Colonic mucosa (tissue), 4 donors: ENCODE measurements around the gene VWA3A. TPM values are rescaled to one million over a fixed set of nuclear protein-coding genes. Genes with fewer than 3 reads are reported as not detected.
A peak's percentile ranks its signal among the peaks of the same experiment; 100 is the strongest.

Experiments used
- DNase-seq: peaks from one replicate; pipeline ENCODE4 v3.0.0-alpha.2; 2020
- H3K27ac ChIP-seq: fragments of 200-600 bp; one replicate; pipeline ENCODE4 v1.8.0; 2021
- H3K27me3 ChIP-seq: fragments of 200-600 bp; one replicate; pipeline ENCODE4 v1.8.0; 2021
- H3K36me3 ChIP-seq: fragments of 200-600 bp; one replicate; pipeline ENCODE4 v1.8.0; 2021
- H3K4me1 ChIP-seq: fragments of 200-600 bp; one replicate; pipeline ENCODE4 v1.8.0; 2021; ENCODE audit warnings: mild to moderate bottlenecking
- H3K4me3 ChIP-seq: fragments of 200-600 bp; one replicate; pipeline ENCODE4 v1.8.0; 2021
- H3K9ac ChIP-seq, 2 donors: one replicate each; pipeline ENCODE4 v1.7.0; 2013; ENCODE audit warnings: control low read depth in 2 of 2, low read depth in 2 of 2, low read length in 2 of 2
- H3K9me3 ChIP-seq: fragments of 200-600 bp; one replicate; pipeline ENCODE4 v1.8.0; 2021
- CTCF ChIP-seq: fragments of 200-600 bp; IDR thresholded peaks from one replicate; pipeline ENCODE4 v1.8.0; 2022; ENCODE audit warnings: antibody characterized with exemption, mild to moderate bottlenecking
- intact Hi-C: fragments of 100-400 bp; cut with DNase I; formaldehyde crosslinking; loops from one replicate; pipeline ENCODE4 v1.14.1; 2022
- total RNA-seq, 2 donors: library from RNA; stranded (reverse); fragmentation: NEBNext Ultra II Directional in 1 of 2; extraction: Animal tissue kit (Norgen Biotek cat#: 25700) in 1 of 2; gene quantifications; one replicate each; pipeline ENCODE4 v1.2.1, GENCODE V29; 2021
- donor health status: healthy.
- donor health status: DM: no; HTN: no; CAD: no.
- donor health status: DM: no; HTN: no; CAD: no.

Gene VWA3A
- total RNA-seq, 2 donors from 2014 or later: not detected

- no peak for TF ChIP-seq CTCF
- no peaks in the 10 kb centered on the region for H3K9me3 ChIP-seq
- no peaks in the 10 kb centered on the region for H3K36me3 ChIP-seq
- H3K27me3 ChIP-seq: no peaks in the 10 kb centered on the region
- H3K4me3 ChIP-seq: peak overlapping the region; percentile 73
- intact Hi-C loops: loop anchor here (2.0 to 5.0 kb wide), 3 partner anchors 92 to 237 kb away; partner anchors contain the start of genes PDZD9 and UQCRC2
- H3K27ac ChIP-seq: peak overlapping the region; percentile 97
- peak overlapping the region; percentile 88 for H3K9ac ChIP-seq
- peak; percentile 61 for DNase-seq
- peaks cover 12% of the 10 kb centered on the region for H3K4me1 ChIP-seq
Observed at GRCh38 chr16:22189473-22190080, 97.2 kb downstream of the VWA3A start.

DNA sequence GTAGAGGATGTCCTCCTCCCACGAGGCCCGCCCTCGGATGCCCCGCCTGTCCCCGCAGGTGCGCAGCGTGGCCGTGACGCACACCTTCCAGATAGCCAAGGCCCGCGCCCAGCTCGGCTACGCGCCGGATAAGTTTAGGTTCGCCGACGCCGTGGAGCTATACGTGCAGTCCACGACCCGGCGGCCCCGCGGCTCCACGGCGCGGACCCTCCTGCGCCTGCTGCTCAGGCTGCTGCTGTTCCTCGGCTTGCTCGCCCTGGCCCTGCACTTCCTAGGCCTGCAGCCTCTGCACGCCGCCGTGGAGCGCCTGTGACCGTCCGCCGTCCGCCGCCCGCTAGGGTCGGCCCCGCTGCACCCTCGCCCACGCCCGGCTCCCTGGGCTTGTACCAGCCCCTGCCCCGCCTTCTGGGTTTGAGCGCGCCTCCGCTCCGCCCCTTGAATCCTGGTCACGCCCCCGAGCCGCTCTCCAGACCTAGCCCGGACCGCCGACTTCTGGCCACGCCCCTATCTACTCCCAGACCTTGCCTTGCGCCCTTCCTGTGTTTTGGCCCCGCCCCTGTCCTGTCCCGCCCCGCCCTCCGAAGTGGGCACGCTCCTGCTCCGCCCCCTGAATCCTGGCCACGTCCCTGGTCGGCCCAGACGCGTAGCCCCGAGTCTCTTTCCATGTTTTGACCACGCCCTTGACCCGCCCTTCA, 97.9 kb downstream of the VWA3A start:
- peak overlapping the region; percentile 73 for H3K4me3 ChIP-seq
- intact Hi-C loops: no loop called here
- peak overlapping the region; percentile 97 for H3K27ac ChIP-seq
- DNase-seq: peak; percentile 88
- H3K4me1 ChIP-seq: peaks cover 12% of the 10 kb centered on the region
- no peaks in the 10 kb centered on the region for H3K9me3 ChIP-seq
- no peak for TF ChIP-seq CTCF
- H3K9ac ChIP-seq: peak overlapping the region; percentile 88
- no peaks in the 10 kb centered on the region for H3K27me3 ChIP-seq
- H3K36me3 ChIP-seq: no peaks in the 10 kb centered on the region

DNA sequence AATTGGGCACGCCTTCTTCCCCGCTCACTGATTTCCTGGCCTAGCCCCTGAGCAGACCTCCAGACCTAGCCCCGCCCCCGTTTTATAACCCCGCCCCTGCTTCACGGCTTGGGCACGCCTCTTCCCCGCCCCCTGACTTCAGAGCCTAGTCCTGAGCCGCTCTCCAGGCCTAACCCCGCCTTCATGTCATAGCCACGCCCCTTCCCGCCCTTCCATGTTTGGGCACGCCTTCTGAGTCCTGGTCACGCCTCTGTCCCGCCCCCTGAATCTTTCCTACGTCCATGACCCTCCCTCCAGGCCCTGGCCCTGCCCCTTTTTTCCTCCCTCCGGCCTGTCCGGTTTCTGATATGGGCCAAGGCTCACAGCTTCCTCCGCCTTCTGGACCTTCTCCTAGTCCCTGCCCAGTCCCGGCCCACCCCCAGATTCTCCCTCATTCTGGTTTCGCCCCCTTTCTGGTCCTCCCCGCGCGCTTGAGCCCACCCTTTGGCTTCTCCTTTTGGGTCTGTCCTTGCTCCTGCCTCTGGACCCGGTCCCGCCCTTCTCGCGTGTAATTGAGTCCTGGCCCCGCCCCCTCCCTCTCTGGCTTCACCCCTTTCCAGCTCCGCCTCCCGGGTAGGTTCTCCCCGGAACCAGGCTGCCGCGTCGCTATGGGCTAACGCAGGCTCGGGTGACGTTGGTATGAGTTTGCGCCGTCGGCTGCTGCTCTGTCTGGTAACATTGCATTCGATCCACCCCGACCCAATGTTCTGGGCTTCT, 98.6 kb downstream of the VWA3A start:
- Histone ChIP-seq H3K9me3 (no peaks in the 10 kb centered on the region), H3K9ac (peak overlapping the region; percentile 52 to 79), H3K36me3 (no peaks in the 10 kb centered on the region), H3K4me1 (peaks cover 12% of the 10 kb centered on the region), H3K27ac (peak overlapping the region; percentile 82), H3K4me3 (peak overlapping the region; percentile 32), H3K27me3 (no peaks in the 10 kb centered on the region)
- peak; percentile 100 for DNase-seq
- TF ChIP-seq CTCF: no peak
- intact Hi-C loops: no loop called here

DNA sequence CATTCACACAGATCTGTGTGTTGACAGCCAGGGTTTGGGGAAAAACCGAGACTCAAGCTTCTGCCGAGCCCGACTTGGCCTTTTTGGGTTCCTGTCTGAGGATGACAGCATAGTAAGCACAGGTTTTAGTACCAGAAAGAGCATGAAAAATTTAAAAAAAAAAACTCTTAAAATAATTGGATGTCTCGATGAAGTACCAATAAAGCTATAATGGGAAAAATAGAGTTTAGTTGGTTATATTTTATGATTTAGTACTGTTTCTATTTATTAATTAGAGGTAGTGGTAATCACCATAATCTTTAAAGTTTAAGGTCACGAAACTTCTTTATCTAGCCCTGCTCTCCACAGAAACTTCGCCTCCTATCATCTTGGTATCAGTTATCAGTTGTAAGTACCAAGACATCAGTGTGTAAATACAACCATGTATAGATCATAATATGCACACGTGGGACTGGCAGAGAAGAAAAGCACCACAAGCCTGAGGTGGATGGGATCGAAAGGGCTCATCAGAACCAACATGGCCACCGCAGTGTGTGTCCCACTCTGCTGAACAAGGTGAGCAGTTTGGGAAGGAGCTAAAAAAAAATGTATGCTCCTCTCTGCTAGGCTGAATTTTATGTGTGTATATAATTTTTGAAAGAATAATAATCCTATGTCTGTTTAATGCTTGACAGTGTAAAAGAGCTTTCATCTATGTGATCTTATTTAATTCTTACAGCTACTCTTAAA, 99.4 kb downstream of the VWA3A start:
- Histone ChIP-seq H3K36me3 (no peaks in the 10 kb centered on the region), H3K27ac (peak overlapping the region; percentile 82), H3K4me3 (peak overlapping the region; percentile 32), H3K4me1 (peaks cover 12% of the 10 kb centered on the region), H3K9ac (peak overlapping the region; percentile 52 to 79), H3K9me3 (no peaks in the 10 kb centered on the region), H3K27me3 (no peaks in the 10 kb centered on the region)
- intact Hi-C loops: no loop called here
- no peak for TF ChIP-seq CTCF
- DNase-seq: no peak
